GM18505 (cell line): ENCODE data around the gene CCK.

Experiments
- ATAC-seq: cut with Tn5 transposase; IDR thresholded peaks from one replicate; pipeline ENCODE4 v1.9.1; 2021; ENCODE audit not compliant: unreplicated experiment
- POLR2A ChIP-seq: IDR thresholded peaks from 4 replicates; pipeline ENCODE4 v1.6.1; 2011; ENCODE audit warnings: borderline replicate concordance; ENCODE audit not compliant: insufficient read depth, insufficient read length; ENCODE audit errors: extremely low read depth

The CCK gene

DNA sequence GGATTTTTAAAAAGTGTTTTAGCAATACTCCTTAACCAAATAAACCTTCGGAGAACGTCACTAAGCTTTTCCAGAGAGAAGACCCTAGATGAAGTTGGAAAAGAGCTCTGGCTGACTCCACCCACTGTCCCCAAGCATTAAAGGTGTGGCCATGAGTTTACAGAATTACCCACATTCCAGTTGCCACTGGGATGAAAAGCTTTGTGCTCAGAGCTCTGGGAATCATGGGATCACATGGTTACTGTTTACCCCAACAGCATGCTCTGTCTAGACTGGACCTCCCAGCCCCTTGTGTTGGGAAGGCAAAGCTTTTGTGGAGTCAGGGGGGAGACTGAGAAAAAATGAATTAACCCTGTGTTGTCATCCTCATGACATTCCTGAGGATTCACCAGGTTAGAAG is 55.3 kb downstream of the CCK start:
- ATAC-seq = no peak
- no peak for TF ChIP-seq POLR2A

DNA sequence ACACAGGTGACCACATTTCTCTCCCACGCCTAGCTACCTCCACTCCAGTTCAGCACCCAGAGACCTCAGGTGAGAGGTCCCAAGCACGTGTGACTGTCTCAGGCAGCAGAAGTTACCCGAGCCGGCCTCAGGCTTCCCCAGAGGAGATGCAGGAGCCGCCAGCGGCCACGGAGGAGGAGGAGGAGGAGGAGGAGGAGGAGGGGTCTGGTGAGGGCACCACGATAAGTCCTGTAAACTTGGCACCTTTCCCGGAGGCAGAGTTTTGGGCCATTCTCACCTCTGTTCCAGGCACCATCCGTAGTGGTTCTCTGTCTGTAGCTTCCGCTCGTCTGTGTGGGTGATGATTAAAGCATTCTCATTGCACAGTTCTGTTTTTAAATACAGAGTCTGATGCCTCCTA is 56.1 kb downstream of the CCK start:
- TF ChIP-seq POLR2A = no peak
- ATAC-seq = no peak
